HCT116 (cell line): ENCODE measurements around the gene FOS. TPM values are rescaled to one million over a fixed set of nuclear protein-coding genes. Genes with fewer than 3 reads are reported as not detected.

Experiments used
- ATAC-seq: fragments of 200-7000 bp; cut with Tn5 transposase; 2 replicates; pipeline ENCODE4 v1.9.1; 2020; ENCODE audit warnings: mild to moderate bottlenecking, moderate library complexity
- BruUV-seq: library from RNA; stranded (reverse); fragments of 400-500 nt; replicated peaks from 2 replicates; lab custom pipeline; 2021; lab: Mats Ljungman, UMichigan
- CTCF ChIA-PET: fragments of 300-600 bp; sonication (Branson Sonifier 250); formaldehyde crosslinking; loops from one replicate; lab custom pipeline; 2021; ENCODE audit warnings: antibody characterized with exemption; lab: Charles Lee
- POLR2A ChIA-PET: fragments of 300-600, 350-600 bp; sonication (Branson Sonifier 250); formaldehyde crosslinking; loops from one replicate; lab custom pipeline; 2021; ENCODE audit warnings: antibody characterized with exemption; lab: Charles Lee
- RAD21 ChIA-PET, 2 experiments: fragments of 300-600 bp; sonication (Branson Sonifier 250); formaldehyde crosslinking; loops; one replicate each; lab custom pipeline; 2023; ENCODE audit warnings: low total read pairs in 2 of 2; ENCODE audit not compliant: uncharacterized antibody in 2 of 2, unreplicated experiment in 2 of 2, low non-redundant PET in 1 of 2; lab: Charles Lee
- DNase-seq: peaks from one replicate; pipeline ENCODE4 v3.0.0-alpha.2; 2010; ENCODE audit warnings: low read depth, low spot score
- H2AFZ ChIP-seq: fragments of 200-600 bp; shearing (Covaris generic), sonication (generic); 2 replicates; pipeline ENCODE4 v1.6.1; 2017; ENCODE audit warnings: low read depth, mixed run types, mixed read lengths, antibody characterized with exemption, low read length; ENCODE audit not compliant: poor library complexity, severe bottlenecking
- H3K27ac ChIP-seq: 2 replicates; pipeline ENCODE4 v1.5.1; 2012; ENCODE audit warnings: low read depth, low read length
- H3K27me3 ChIP-seq: fragments of 200-600 bp; sonication (generic); 2 replicates; pipeline ENCODE4 v1.6.1; 2016; ENCODE audit warnings: mixed run types, low read length, mixed read lengths; ENCODE audit not compliant: insufficient read depth
- H3K36me3 ChIP-seq, 2 experiments: fragments of 200-500 bp in 1 of 2; fragments of 200-600 bp in 1 of 2; sonication (Bioruptor generic) in 1 of 2; sonication (generic) in 1 of 2; 2 replicates each; pipeline versions ENCODE4 v1.5.1 to v1.6.1; 2014 to 2016; ENCODE audit warnings: low read length in 2 of 2, inconsistent platforms in 1 of 2, mixed read lengths in 1 of 2, mixed run types in 1 of 2; ENCODE audit not compliant: insufficient read depth in 2 of 2, control insufficient read depth in 1 of 2
- H3K4me1 ChIP-seq, 2 experiments: fragments of 200-600 bp in 1 of 2; sonication (generic) in 1 of 2; 2 replicates each; pipeline versions ENCODE4 v1.5.1 to v1.6.1; 2012 to 2017; ENCODE audit warnings: low read length in 2 of 2, inconsistent platforms in 1 of 2, mild to moderate bottlenecking in 1 of 2, mixed read lengths in 1 of 2, mixed run types in 1 of 2, moderate library complexity in 1 of 2; ENCODE audit not compliant: insufficient read depth in 2 of 2, control insufficient read depth in 1 of 2
- H3K4me2 ChIP-seq: fragments of 200-600 bp; sonication (generic); 2 replicates; pipeline ENCODE4 v1.6.1; 2017; ENCODE audit warnings: mixed run types, low read length, mixed read lengths
- H3K4me3 ChIP-seq, 2 experiments: fragments of 200-600 bp in 1 of 2; sonication (generic) in 1 of 2; replicated peaks in 1 of 2; 2 replicates each; pipeline ENCODE4 v1.5.1; 2011 to 2016; ENCODE audit warnings: low read length in 2 of 2, control low read depth in 1 of 2, low read depth in 1 of 2, mild to moderate bottlenecking in 1 of 2, mixed read lengths in 1 of 2, mixed run types in 1 of 2
- H3K79me2 ChIP-seq: fragments of 200-600 bp; sonication (generic); 2 replicates; pipeline ENCODE4 v1.6.1; 2017; ENCODE audit warnings: mild to moderate bottlenecking, mixed run types, low read length, moderate library complexity, mixed read lengths; ENCODE audit not compliant: insufficient read depth
- H3K9ac ChIP-seq: fragments of 200-600 bp; sonication (generic); 2 replicates; pipeline ENCODE4 v1.6.1; 2016; ENCODE audit warnings: low read length, mixed read lengths
- H3K9me2 ChIP-seq: fragments of 200-600 bp; sonication (generic), shearing (Covaris generic); 2 replicates; pipeline ENCODE4 v1.6.1; 2017; ENCODE audit warnings: mixed run types, mild to moderate bottlenecking, moderate library complexity; ENCODE audit not compliant: insufficient read depth
- H3K9me3 ChIP-seq, 2 experiments: fragments of 200-500 bp in 1 of 2; fragments of 200-600 bp in 1 of 2; sonication (Bioruptor generic) in 1 of 2; sonication (generic) in 1 of 2; 2 replicates each; pipeline ENCODE4 v1.6.1; 2014 to 2017; ENCODE audit warnings: low read length in 2 of 2, mixed read lengths in 2 of 2, inconsistent platforms in 1 of 2, low read depth in 1 of 2, mild to moderate bottlenecking in 1 of 2, mixed run types in 1 of 2, moderate library complexity in 1 of 2; ENCODE audit not compliant: control insufficient read depth in 1 of 2, insufficient read depth in 1 of 2
- H4K20me1 ChIP-seq: fragments of 200-600 bp; sonication (generic), shearing (Covaris generic); 2 replicates; pipeline ENCODE4 v1.6.1; 2017; ENCODE audit warnings: mixed run types, mild to moderate bottlenecking, moderate library complexity; ENCODE audit not compliant: insufficient read depth
- CEBPB ChIP-seq: IDR thresholded peaks from 2 replicates; pipeline ENCODE4 v1.6.1; 2012; ENCODE audit warnings: low read depth
- CTCF ChIP-seq, 3 experiments: fragments of 200-600 bp in 1 of 3; sonication (generic) in 1 of 3; IDR thresholded peaks in 2 of 3; conservative IDR thresholded peaks in 1 of 3; 2 replicates each; pipeline ENCODE4 v1.5.1; 2012 to 2017; ENCODE audit warnings: low read depth in 2 of 3, low read length in 2 of 3, antibody characterized with exemption in 1 of 3, borderline replicate concordance in 1 of 3, control low read depth in 1 of 3, mild to moderate bottlenecking in 1 of 3, mixed read lengths in 1 of 3, mixed run types in 1 of 3, moderate library complexity in 1 of 3; ENCODE audit not compliant: insufficient read depth in 1 of 3
- EGR1 ChIP-seq: IDR thresholded peaks from 2 replicates; pipeline ENCODE4 v1.6.1; 2012; ENCODE audit warnings: low read depth
- ELF1 ChIP-seq: IDR thresholded peaks from 2 replicates; pipeline ENCODE4 v1.6.1; 2012; ENCODE audit warnings: low read depth, borderline replicate concordance
- EZH2 ChIP-seq: fragments of 200-600 bp; sonication (generic); IDR thresholded peaks from 2 replicates; pipeline ENCODE4 v1.6.1; 2017; ENCODE audit warnings: antibody characterized with exemption, mixed run types
- EZH2phosphoT487 ChIP-seq: fragments of 200-600 bp; IDR thresholded peaks from 2 replicates; pipeline ENCODE4 v1.6.1; 2018; ENCODE audit warnings: antibody characterized with exemption, borderline replicate concordance
- FOSL1 ChIP-seq: IDR thresholded peaks from 2 replicates; pipeline ENCODE4 v1.6.1; 2012; ENCODE audit warnings: low read depth
- JUND ChIP-seq: IDR thresholded peaks from 2 replicates; pipeline ENCODE4 v1.6.1; 2012
- POLR2A ChIP-seq: IDR thresholded peaks from 2 replicates; pipeline ENCODE4 v1.7.0; 2011; ENCODE audit warnings: borderline replicate concordance; ENCODE audit not compliant: insufficient read depth, insufficient read length; ENCODE audit errors: extremely low read depth
- POLR2AphosphoS5 ChIP-seq: IDR thresholded peaks from 2 replicates; pipeline ENCODE4 v1.6.1; 2011; ENCODE audit warnings: mild to moderate bottlenecking, low read depth, low read length, moderate library complexity
- SIN3A ChIP-seq: IDR thresholded peaks from 2 replicates; pipeline ENCODE4 v1.6.1; 2012; ENCODE audit warnings: low read depth
- SRF ChIP-seq: IDR thresholded peaks from 2 replicates; pipeline ENCODE4 v1.6.1; 2012; ENCODE audit warnings: low read depth
- TCF7L2 ChIP-seq: IDR thresholded peaks from 2 replicates; pipeline ENCODE4 v1.7.0; 2011; ENCODE audit warnings: borderline replicate concordance, inconsistent platforms; ENCODE audit not compliant: insufficient read depth, insufficient read length; ENCODE audit errors: extremely low read depth
- YY1 ChIP-seq: IDR thresholded peaks from 2 replicates; pipeline ENCODE4 v1.6.1; 2011; ENCODE audit warnings: low read length, low read depth, moderate library complexity, mild to moderate bottlenecking; ENCODE audit not compliant: insufficient replicate concordance; ENCODE audit errors: extremely low read depth
- ZBTB33 ChIP-seq: IDR thresholded peaks from 2 replicates; pipeline ENCODE4 v1.6.1; 2011; ENCODE audit warnings: mild to moderate bottlenecking, low read length, moderate library complexity; ENCODE audit not compliant: insufficient replicate concordance; ENCODE audit errors: extremely low read depth
- ZFX ChIP-seq: fragments of 450-650 bp; IDR thresholded peaks from 2 replicates; pipeline ENCODE4 v1.6.1; 2017
- ZNF274 ChIP-seq: fragments of 200-500 bp; sonication (Bioruptor generic); IDR thresholded peaks from 2 replicates; pipeline ENCODE4 v1.6.1; 2014; ENCODE audit warnings: mild to moderate bottlenecking, low read depth, low read length, inconsistent platforms
- intact Hi-C: fragments of 100-400 bp; cut with micrococcal nuclease; formaldehyde crosslinking; loops from 2 replicates; pipeline ENCODE4 v1.10.0; 2022
- total RNA-seq: library from RNA; stranded (reverse); gene quantifications from one replicate; pipeline ENCODE4 v1.2.1, GENCODE V29; 2021; ENCODE audit not compliant: unreplicated experiment
- TF ChIP-seq, protein P1 (sequence below): IDR thresholded peaks from 2 replicates; pipeline ENCODE4 v1.6.1; 2012; ENCODE audit warnings: low read depth
- TF ChIP-seq, protein P2 (sequence below): IDR thresholded peaks from 2 replicates; pipeline ENCODE4 v1.6.1; 2012

The FOS gene
- total RNA-seq, 1 experiment from 2014 or later: 50.4 TPM

DNA sequence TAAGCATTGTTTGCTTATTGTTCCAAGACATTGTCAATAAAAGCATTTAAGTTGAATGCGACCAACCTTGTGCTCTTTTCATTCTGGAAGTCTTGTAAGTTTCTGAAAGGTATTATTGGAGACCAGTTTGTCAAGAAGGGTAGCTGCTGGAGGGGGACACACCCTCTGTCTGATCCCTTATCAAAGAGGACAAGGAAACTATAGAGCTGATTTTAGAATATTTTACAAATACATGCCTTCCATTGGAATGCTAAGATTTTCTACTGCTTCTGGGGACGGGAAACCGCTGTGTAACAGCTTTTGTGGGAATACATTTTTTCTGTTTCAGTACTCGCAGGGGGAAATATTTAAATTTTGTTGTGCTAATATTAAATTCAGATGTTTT, 3.5 kb downstream of the FOS start:
- H3K79me2 ChIP-seq: peaks cover 20% of the 10 kb centered on the region
- H3K27me3 ChIP-seq: no peaks in the 10 kb centered on the region
- no peak for ATAC-seq
- H3K9me2 ChIP-seq: no peaks in the 10 kb centered on the region
- no peak overlapping the region for H3K27ac ChIP-seq
- peaks cover 3 to 28% of the 10 kb centered on the region in 2 experiments; a peak in 3 of 4 replicates for H3K4me1 ChIP-seq
- ChIA-PET CTCF (no interaction called here), POLR2A (interaction anchor here (0.6 to 2.3 kb wide), 4 partner anchors 10 to 376 kb away, joined by 3 to 9 read pairs (median 4); no protein-coding TSS in a partner anchor), RAD21 (no interaction called here)
- H2AFZ ChIP-seq: no peak overlapping the region
- no peak overlapping the region for H3K4me2 ChIP-seq
- H4K20me1 ChIP-seq: no peaks in the 10 kb centered on the region
- intact Hi-C loops: no loop called here
- H3K4me3 ChIP-seq: no peak overlapping the region
- no peaks in the 10 kb centered on the region for H3K9me3 ChIP-seq
- BruUV-seq: no TSS peak
- H3K9ac ChIP-seq: no peak overlapping the region
- peaks cover 16 to 22% of the 10 kb centered on the region in 2 experiments for H3K36me3 ChIP-seq
- DNase-seq: no peak
- TF ChIP-seq POLR2AphosphoS5 (no peak), EZH2phosphoT487 (no peak), CTCF (IDR thresholded peaks at IDR 0.05 in 2 of 3, conservative IDR thresholded peaks at IDR 0.05 in 1 of 3; ENCODE audit: borderline replicate concordance in 1 of 3, insufficient read depth in 1 of 3, low read depth in 2 of 3, low read length in 2 of 3) (no peak), SRF (no peak), ELF1 (no peak), ZNF274 (no peak), TCF7L2 (no peak), FOSL1 (no peak), YY1 (no peak), JUND (no peak), EZH2 (no peak), ZFX (no peak), ZBTB33 (no peak), POLR2A (no peak), SIN3A (no peak), CEBPB (no peak), EGR1 (no peak)
- TF ChIP-seq, protein P1, sequence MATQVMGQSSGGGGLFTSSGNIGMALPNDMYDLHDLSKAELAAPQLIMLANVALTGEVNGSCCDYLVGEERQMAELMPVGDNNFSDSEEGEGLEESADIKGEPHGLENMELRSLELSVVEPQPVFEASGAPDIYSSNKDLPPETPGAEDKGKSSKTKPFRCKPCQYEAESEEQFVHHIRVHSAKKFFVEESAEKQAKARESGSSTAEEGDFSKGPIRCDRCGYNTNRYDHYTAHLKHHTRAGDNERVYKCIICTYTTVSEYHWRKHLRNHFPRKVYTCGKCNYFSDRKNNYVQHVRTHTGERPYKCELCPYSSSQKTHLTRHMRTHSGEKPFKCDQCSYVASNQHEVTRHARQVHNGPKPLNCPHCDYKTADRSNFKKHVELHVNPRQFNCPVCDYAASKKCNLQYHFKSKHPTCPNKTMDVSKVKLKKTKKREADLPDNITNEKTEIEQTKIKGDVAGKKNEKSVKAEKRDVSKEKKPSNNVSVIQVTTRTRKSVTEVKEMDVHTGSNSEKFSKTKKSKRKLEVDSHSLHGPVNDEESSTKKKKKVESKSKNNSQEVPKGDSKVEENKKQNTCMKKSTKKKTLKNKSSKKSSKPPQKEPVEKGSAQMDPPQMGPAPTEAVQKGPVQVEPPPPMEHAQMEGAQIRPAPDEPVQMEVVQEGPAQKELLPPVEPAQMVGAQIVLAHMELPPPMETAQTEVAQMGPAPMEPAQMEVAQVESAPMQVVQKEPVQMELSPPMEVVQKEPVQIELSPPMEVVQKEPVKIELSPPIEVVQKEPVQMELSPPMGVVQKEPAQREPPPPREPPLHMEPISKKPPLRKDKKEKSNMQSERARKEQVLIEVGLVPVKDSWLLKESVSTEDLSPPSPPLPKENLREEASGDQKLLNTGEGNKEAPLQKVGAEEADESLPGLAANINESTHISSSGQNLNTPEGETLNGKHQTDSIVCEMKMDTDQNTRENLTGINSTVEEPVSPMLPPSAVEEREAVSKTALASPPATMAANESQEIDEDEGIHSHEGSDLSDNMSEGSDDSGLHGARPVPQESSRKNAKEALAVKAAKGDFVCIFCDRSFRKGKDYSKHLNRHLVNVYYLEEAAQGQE: no peak
- TF ChIP-seq, protein P2, sequence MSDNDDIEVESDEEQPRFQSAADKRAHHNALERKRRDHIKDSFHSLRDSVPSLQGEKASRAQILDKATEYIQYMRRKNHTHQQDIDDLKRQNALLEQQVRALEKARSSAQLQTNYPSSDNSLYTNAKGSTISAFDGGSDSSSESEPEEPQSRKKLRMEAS: no peak
